Pancreas (tissue), 10 donors: ENCODE measurements around the gene KY. TPM values are rescaled to one million over a fixed set of nuclear protein-coding genes. Genes with fewer than 3 reads are reported as not detected.

Source experiments
- ATAC-seq, 4 donors: fragments of 200-7000 bp; cut with Tn5 transposase; one replicate each; pipeline versions ENCODE4 v1.8.0 to v1.9.1; 2020; ENCODE audit warnings: mild to moderate bottlenecking in 4 of 4, moderate library complexity in 4 of 4
- DNase-seq, 6 donors: peaks; one replicate each; pipeline ENCODE4 v3.0.0-alpha.2; 2020
- FAIRE-seq: peaks from 2 replicates; lab custom pipeline; 2012; peaks lifted over from hg19 to GRCh38; lab: Jason Lieb, UNC
- H3K27ac ChIP-seq, 4 donors: fragments of 200-600 bp; sonication (generic); 1 replicate in 3 of 4; 2 replicates in 1 of 4; pipeline versions ENCODE4 v1.5.0 to v1.8.0; 2020
- H3K27me3 ChIP-seq, 4 donors: fragments of 200-600 bp; one replicate each; pipeline ENCODE4 v1.8.0; 2021
- H3K36me3 ChIP-seq, 3 donors: fragments of 200-600 bp; sonication (generic) in 1 of 3; one replicate each; pipeline versions ENCODE4 v1.5.0 to v1.8.0; 2020 to 2021
- H3K4me1 ChIP-seq, 3 donors: fragments of 200-600 bp; one replicate each; pipeline ENCODE4 v1.8.0; 2021
- H3K4me3 ChIP-seq, 4 donors: fragments of 200-600 bp; sonication (generic) in 2 of 4; one replicate each; pipeline versions ENCODE4 v1.5.0 to v1.8.0; 2020 to 2021
- H3K9me3 ChIP-seq, 4 donors: fragments of 200-600 bp; one replicate each; pipeline ENCODE4 v1.8.0; 2021
- CTCF ChIP-seq, 4 donors: fragments of 200-600 bp; sonication (generic) in 3 of 4; IDR thresholded peaks; one replicate each; pipeline versions ENCODE4 v1.5.0 to v1.8.0; 2021; ENCODE audit warnings: antibody characterized with exemption in 4 of 4
- WGBS, 2 donors: extraction: QIAGEN DNeasy Blood & Tissue Kit; methylation state at CpG; one replicate each; pipeline ENCODE4 v1.1.7; 2013; 5-methylcytosine and 5-hydroxymethylcytosine counted together
- intact Hi-C, 3 donors: fragments of 100-400 bp; cut with DNase I; formaldehyde crosslinking; loops; one replicate each; pipeline versions ENCODE4 v1.11.1 to v1.14.2; 2022
- polyA plus RNA-seq, 2 donors: library from polyadenylated mRNA; stranded (reverse); fragments of 200-250 nt; gene quantifications; one replicate each; pipeline ENCODE4 v1.2.3, GENCODE V29; 2013
- total RNA-seq, 6 donors: library from RNA; stranded (reverse); fragmentation: NEBNext Ultra II Directional in 4 of 6; extraction: Animal tissue kit (Norgen Biotek cat#: 25700) in 4 of 6; gene quantifications; one replicate each; pipeline versions ENCODE4 v1.2.1 to v1.2.4, GENCODE V29; 2021 to 2023
- donor health status: healthy with polysubstance abuse.
- donor health status: DM: no; HTN: no; CAD: no; lungs with moderate emphysema.
- donor health status: DM: no; HTN: no; CAD: no.
- donor health status: control.
- donor health status: control.
- donor health status: Bipolar disorder and iron deficiency.
- donor health status: DM: yes; HTN: yes; CAD: no.
- donor health status: DM: no; HTN: no; CAD: no.
- donor health status: DM: no; HTN: no; CAD: no.
- donor health status: DM: yes; HTN: yes; CAD: no.

KY gene
- total and polyA plus RNA-seq, 8 donors: 0.04 to 0.42 (median 0.21) TPM; not detected in 2

- DNase-seq (no peak), ATAC-seq (no peak), FAIRE-seq (no peak)
- H3K36me3 ChIP-seq: no peaks in the 10 kb centered on the region
- H3K27ac ChIP-seq: no peak overlapping the region
- H3K9me3 ChIP-seq: no peaks in the 10 kb centered on the region
- intact Hi-C loops: no loop called here
- WGBS, 2 donors: 80 to 86% methylated on average over 7 of the region's 7 CpGs
- H3K27me3 ChIP-seq: no peaks in the 10 kb centered on the region
- TF ChIP-seq CTCF (IDR thresholded peaks at IDR 0.05): no peak
- no peak overlapping the region for H3K4me3 ChIP-seq
- H3K4me1 ChIP-seq: no peaks in the 10 kb centered on the region
These were observed 15.2 kb upstream of the KY start for GRCh38 chr3:134666052-134666451.

- no peak for ATAC-seq
- intact Hi-C loops: no loop called here
- Histone ChIP-seq H3K9me3 (no peaks in the 10 kb centered on the region), H3K4me1 (no peaks in the 10 kb centered on the region), H3K27me3 (no peaks in the 10 kb centered on the region), H3K36me3 (no peaks in the 10 kb centered on the region), H3K27ac (no peak overlapping the region), H3K4me3 (no peak overlapping the region)
- no peak for FAIRE-seq
- no peak for DNase-seq
- TF ChIP-seq CTCF (IDR thresholded peaks at IDR 0.05): no peak
- WGBS, 2 donors: 48 to 57% methylated on average over 6 of the region's 6 CpGs
These were observed 14.4 kb upstream of the KY start for GRCh38 chr3:134665243-134665642.

- no peak for DNase-seq
- no peak for TF ChIP-seq CTCF (IDR thresholded peaks at IDR 0.05)
- H3K27ac ChIP-seq: no peak overlapping the region
- no peaks in the 10 kb centered on the region for H3K36me3 ChIP-seq
- H3K4me1 ChIP-seq: no peaks in the 10 kb centered on the region
- no peak for FAIRE-seq
- 87 to 89% methylated on average over 7 of the region's 7 CpGs for WGBS, 2 donors
- intact Hi-C loops: no loop called here
- no peak for ATAC-seq
- no peaks in the 10 kb centered on the region for H3K9me3 ChIP-seq
- no peak overlapping the region for H3K4me3 ChIP-seq
- H3K27me3 ChIP-seq: no peaks in the 10 kb centered on the region
These were observed 13.1 kb upstream of the KY start for GRCh38 chr3:134663721-134664456.

GRCh38 chr3:134660046-134660441, 9.2 kb upstream of the KY start:
- TF ChIP-seq CTCF (IDR thresholded peaks at IDR 0.05): no peak
- Histone ChIP-seq H3K9me3 (no peaks in the 10 kb centered on the region), H3K4me3 (no peak overlapping the region), H3K36me3 (no peaks in the 10 kb centered on the region), H3K4me1 (no peaks in the 10 kb centered on the region), H3K27me3 (no peaks in the 10 kb centered on the region), H3K27ac (no peak overlapping the region)
- intact Hi-C loops: no loop called here
- WGBS, 2 donors: 91 to 95% methylated on average over 5 of the region's 5 CpGs
- no peak for ATAC-seq
- DNase-seq: no peak
- no peak for FAIRE-seq

- no peak for DNase-seq
- WGBS, 2 donors: 74 to 78% methylated on average over 15 of the region's 15 CpGs
- intact Hi-C loops: no loop called here
- no peak for ATAC-seq
- Histone ChIP-seq H3K4me3 (no peak overlapping the region), H3K36me3 (no peaks in the 10 kb centered on the region), H3K27me3 (no peaks in the 10 kb centered on the region), H3K9me3 (no peaks in the 10 kb centered on the region), H3K4me1 (no peaks in the 10 kb centered on the region), H3K27ac (no peak overlapping the region)
- no peak for FAIRE-seq
- TF ChIP-seq CTCF (IDR thresholded peaks at IDR 0.05): no peak
These were observed 8.7 kb upstream of the KY start for GRCh38 chr3:134659391-134660045.
